PC-9 (cell line): Measurements from ENCODE around the gene MYO5C.
A peak's percentile ranks its signal among the peaks of the same experiment; 100 is the strongest.

ENCODE experiments used
- EZH2 ChIP-seq: fragments of 200-600 bp; sonication (generic); IDR thresholded peaks from 2 replicates; pipeline ENCODE4 v1.8.0; 2017; ENCODE audit warnings: antibody characterized with exemption, low read depth
- TF ChIP-seq, protein P1 (sequence below): fragments of 200-600 bp; sonication (generic); conservative IDR thresholded peaks from 2 replicates; pipeline ENCODE4 v1.6.1; 2017; ENCODE audit warnings: mixed run types, antibody characterized with exemption, mild to moderate bottlenecking, moderate library complexity

DNA sequence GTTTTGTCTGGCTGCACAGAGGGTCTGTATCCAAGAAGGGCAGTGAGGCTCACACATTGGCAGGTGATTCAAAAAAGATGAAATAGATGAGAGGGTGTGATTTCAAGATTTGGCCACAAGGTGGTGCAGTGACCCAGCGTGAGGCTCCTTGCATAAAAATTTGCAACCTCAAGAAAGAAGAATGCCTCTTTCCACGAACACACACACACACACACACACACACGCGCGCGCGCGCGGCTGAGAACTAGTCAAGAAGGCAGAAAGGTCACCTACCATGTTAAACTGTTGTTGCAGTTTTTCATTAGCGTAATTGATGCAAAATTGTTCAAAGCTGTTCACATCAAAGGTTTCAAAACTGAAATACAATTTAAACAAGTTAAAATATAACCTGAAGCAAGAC is 39.2 kb downstream of the MYO5C start:
- no peak for TF ChIP-seq EZH2
- TF ChIP-seq, protein P1, sequence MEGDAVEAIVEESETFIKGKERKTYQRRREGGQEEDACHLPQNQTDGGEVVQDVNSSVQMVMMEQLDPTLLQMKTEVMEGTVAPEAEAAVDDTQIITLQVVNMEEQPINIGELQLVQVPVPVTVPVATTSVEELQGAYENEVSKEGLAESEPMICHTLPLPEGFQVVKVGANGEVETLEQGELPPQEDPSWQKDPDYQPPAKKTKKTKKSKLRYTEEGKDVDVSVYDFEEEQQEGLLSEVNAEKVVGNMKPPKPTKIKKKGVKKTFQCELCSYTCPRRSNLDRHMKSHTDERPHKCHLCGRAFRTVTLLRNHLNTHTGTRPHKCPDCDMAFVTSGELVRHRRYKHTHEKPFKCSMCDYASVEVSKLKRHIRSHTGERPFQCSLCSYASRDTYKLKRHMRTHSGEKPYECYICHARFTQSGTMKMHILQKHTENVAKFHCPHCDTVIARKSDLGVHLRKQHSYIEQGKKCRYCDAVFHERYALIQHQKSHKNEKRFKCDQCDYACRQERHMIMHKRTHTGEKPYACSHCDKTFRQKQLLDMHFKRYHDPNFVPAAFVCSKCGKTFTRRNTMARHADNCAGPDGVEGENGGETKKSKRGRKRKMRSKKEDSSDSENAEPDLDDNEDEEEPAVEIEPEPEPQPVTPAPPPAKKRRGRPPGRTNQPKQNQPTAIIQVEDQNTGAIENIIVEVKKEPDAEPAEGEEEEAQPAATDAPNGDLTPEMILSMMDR = peak; percentile 77
